Measurements from ENCODE around the gene ZC3H10. TPM values are rescaled to one million over a fixed set of nuclear protein-coding genes. Genes with fewer than 3 reads are reported as not detected.
A peak's percentile ranks its signal among the peaks of the same experiment; 100 is the strongest.
"Not testable (repeated sequence)": the region's sequence is repeated elsewhere in the genome, so short reads cannot be mapped to it uniquely, and the experiment has no call there.

The ZC3H10 gene, protein sequence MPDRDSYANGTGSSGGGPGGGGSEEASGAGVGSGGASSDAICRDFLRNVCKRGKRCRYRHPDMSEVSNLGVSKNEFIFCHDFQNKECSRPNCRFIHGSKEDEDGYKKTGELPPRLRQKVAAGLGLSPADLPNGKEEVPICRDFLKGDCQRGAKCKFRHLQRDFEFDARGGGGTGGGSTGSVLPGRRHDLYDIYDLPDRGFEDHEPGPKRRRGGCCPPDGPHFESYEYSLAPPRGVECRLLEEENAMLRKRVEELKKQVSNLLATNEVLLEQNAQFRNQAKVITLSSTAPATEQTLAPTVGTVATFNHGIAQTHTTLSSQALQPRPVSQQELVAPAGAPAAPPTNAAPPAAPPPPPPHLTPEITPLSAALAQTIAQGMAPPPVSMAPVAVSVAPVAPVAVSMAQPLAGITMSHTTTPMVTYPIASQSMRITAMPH
- polyA plus RNA-seq (2012; ENCODE audit: low read depth, missing spikeins), result 0.90 TPM

DNA sequence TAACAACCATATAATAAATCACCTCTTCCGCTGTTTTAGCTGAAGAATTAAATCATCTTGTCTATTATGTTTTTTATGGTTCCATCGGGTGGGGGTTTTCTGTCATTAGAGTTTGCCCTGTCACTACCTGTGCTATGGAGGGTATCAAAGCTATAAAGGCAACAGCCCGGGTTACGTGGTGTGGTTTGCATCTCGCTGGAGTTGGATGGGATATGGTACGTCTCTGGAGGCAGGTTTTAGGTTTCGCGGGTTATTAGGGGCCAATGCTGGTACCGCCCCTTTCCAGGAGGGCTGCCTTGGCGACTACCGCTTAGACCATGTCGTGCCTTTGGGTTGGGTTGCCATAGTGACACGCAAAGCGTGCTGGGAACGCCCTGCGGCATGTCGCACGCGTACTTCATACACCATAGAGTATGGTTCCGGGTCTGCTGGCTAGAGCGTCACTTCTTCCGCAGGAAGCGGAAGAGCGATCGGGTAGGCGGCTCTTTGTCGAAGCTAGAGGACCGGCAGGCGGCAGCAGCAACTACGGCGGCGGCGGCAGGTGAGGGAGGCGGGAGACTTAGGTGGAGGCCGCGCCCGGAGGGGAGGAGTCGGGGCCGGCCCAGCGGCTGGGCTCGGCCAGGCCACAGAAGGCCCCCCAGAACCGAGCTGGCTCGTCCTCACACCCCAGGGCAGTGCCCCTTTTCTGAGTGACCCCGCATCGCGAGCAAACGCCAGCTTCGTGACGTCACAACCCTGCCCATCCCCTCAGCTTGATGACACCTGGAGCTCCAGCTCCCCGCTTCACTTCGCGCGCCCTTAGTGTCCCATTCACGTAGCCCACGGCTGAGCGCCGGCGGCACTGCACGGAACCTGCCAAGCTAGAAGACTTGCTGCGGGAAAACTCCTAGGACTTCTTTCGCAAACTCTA lies at the start of gene ZC3H10:
ZC3H10 (plus strand) TSS at position 489 of the 910 bp plus-strand sequence. CDS start 2,297 bp downstream, outside the sequence.
- DNase-seq (ENCODE audit: insufficient read length, low spot score), result peak; percentile 88
- FAIRE-seq, result peak; percentile 100
- TF ChIP-seq SPI1 (IDR thresholded peaks at IDR 0.05; ENCODE audit: low read depth, low read length) (peak; percentile 55), POLR2A (IDR thresholded peaks at IDR 0.05; ENCODE audit: low read depth, low read length) (peak; percentile 99), TAF1 (IDR thresholded peaks at IDR 0.05; ENCODE audit: low read depth, low read length) (peak; percentile 28; the same call in 1 of the 2 replicates), POLR2AphosphoS5 (IDR thresholded peaks at IDR 0.05; ENCODE audit: low read depth, low read length) (peak; percentile 100), PAX5 (IDR thresholded peaks at IDR 0.05; ENCODE audit: insufficient read depth, low read length, severe bottlenecking) (no peak), POU2F2 (IDR thresholded peaks at IDR 0.05; ENCODE audit: low read depth, low read length) (peak; percentile 98)

DNA sequence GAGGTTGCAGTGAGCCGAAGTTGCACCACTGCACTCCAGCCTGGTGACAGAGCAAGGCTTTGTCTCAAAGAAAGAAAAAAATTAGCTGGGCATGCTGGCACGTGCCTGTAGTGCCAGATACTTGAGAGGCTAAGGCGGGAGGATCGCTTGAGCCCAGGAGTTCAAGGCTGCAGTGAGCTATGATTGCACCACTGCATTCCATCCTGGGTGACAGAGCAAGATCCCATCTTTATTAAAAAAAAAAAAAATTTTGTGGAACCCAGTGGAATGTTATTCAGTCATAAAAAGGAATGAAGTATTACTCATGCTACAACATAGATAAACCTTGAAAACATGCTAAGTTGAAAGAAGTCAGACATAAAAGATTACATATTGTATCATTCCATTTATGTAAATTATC lies 46.4 kb upstream of the ZC3H10 start:
- TF ChIP-seq POLR2A (IDR thresholded peaks at IDR 0.05; ENCODE audit: low read depth, low read length) (no peak), POU2F2 (IDR thresholded peaks at IDR 0.05; ENCODE audit: low read depth, low read length) (no peak), POLR2AphosphoS5 (IDR thresholded peaks at IDR 0.05; ENCODE audit: low read depth, low read length) (no peak), PAX5 (IDR thresholded peaks at IDR 0.05; ENCODE audit: insufficient read depth, low read length, severe bottlenecking) (no peak), TAF1 (IDR thresholded peaks at IDR 0.05; ENCODE audit: low read depth, low read length) (no peak), SPI1 (IDR thresholded peaks at IDR 0.05; ENCODE audit: low read depth, low read length) (no peak)
- DNase-seq (ENCODE audit: insufficient read length, low spot score) (no peak), FAIRE-seq (no peak)

DNA sequence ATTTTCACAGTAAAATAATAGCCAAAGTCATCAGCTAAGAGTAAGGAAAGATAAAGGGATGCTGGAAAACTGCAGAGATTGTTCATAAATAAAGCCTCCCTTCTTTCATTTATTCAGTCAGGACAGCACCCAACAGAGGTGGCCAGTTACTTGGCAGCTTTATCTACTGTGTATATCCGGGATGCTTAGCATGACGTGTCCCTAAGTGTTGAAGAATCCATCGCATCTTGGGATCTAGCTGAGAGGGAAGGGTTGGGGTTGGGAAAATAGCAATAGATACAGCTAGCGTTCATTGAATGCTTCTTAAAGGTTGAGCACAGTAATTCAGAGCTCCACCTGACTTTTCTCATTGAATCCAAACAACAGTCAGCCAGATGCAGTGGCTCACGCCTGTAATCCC lies 43.7 kb upstream of the ZC3H10 start:
- no peak for TF ChIP-seq POU2F2 (IDR thresholded peaks at IDR 0.05; ENCODE audit: low read depth, low read length)
- no peak for TF ChIP-seq POLR2AphosphoS5 (IDR thresholded peaks at IDR 0.05; ENCODE audit: low read depth, low read length)
- FAIRE-seq (no peak), DNase-seq (ENCODE audit: insufficient read length, low spot score) (no peak)

DNA sequence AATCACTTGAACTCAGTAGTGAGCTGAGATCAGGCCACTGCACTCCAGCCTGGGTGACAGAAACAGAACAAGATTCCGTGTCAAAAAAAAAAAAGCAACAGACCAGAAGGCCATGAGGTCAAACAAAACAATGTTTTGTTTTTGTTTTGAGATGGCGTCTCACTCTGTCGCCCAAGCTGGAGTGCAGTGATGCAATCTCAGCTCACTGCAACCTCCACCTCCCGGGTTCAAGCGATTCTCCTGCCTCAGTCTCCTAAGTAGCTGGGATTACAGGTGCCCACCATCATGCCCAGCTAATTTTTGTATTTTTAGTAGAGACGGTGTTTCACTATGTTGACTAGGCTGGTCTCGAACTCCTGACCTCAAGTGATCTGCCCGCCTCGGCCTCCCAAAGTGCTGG lies 40.1 kb upstream of the ZC3H10 start:
- FAIRE-seq; DNase-seq (ENCODE audit: insufficient read length, low spot score): not testable (repeated sequence)

DNA sequence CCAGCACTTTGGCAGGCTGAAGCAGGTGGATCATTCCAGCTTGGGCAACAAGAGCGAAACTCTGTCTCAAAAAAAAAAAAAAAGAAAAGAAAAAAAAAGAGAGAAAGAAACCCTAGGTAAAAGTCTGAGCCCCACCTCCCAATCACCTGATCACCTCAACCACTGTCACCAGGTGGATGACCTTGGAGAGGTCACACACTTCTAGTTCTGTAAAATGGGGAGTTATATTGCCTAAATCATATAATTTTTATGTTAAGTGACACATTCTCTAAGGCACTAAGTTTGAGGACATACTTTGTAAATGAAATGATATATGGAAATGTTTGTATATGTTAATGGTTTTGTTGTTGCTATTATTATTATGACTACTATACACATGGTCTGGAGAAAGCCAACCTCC lies 39.6 kb upstream of the ZC3H10 start:
- DNase-seq (ENCODE audit: insufficient read length, low spot score) (no peak), FAIRE-seq (no peak)
- TF ChIP-seq TAF1 (IDR thresholded peaks at IDR 0.05; ENCODE audit: low read depth, low read length) (no peak), SPI1 (IDR thresholded peaks at IDR 0.05; ENCODE audit: low read depth, low read length) (no peak), PAX5 (IDR thresholded peaks at IDR 0.05; ENCODE audit: insufficient read depth, low read length, severe bottlenecking) (no peak), POLR2A (IDR thresholded peaks at IDR 0.05; ENCODE audit: low read depth, low read length) (no peak), POLR2AphosphoS5 (IDR thresholded peaks at IDR 0.05; ENCODE audit: low read depth, low read length) (no peak), POU2F2 (IDR thresholded peaks at IDR 0.05; ENCODE audit: low read depth, low read length) (no peak)

DNA sequence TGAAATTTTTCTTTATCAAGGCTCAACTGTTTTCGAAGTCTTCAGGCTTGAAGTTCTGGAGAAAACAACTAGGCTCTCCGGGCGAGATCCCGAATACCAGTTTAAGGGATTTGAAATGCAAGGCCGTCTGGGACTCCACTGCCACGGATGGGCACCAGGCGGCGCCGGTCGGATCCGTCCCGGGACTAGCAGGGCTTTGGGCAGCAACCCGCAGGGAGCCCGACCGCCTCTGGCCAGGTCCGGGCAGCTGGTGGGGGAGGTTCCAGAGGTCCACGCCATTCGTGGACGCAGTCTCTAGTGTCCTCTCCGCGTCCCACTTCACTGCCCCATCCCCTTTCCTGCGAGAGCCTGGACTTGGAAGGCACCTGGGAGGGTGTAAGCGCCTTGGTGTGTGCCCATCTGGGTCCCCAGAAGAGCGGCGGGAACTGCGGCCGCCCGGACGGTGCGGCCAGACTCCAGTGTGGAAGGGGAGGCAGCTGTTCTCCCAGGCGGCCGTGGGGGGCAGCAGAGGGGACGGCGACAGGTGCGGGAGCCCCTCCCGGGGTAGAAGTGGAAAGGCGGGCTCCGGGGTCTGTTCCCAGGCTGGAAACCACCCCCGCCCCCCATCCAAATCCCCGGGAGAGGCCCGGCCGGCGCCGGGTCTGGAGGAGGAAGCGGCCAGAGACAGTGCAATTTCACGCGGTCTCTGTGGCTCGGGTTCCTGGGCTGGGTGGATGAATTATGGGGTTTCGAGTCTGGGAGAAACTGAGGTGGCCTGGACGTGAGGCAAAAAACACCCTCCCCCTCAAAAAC lies 38.9 kb upstream of the ZC3H10 start:
- FAIRE-seq (no peak), DNase-seq (ENCODE audit: insufficient read length, low spot score) (peak; percentile 83)
- no peak for TF ChIP-seq POU2F2 (IDR thresholded peaks at IDR 0.05; ENCODE audit: low read depth, low read length)
- TF ChIP-seq PAX5 (IDR thresholded peaks at IDR 0.05; ENCODE audit: insufficient read depth, low read length, severe bottlenecking), result no peak
- no peak for TF ChIP-seq POLR2A (IDR thresholded peaks at IDR 0.05; ENCODE audit: low read depth, low read length)
- TF ChIP-seq POLR2AphosphoS5 (IDR thresholded peaks at IDR 0.05; ENCODE audit: low read depth, low read length), result no peak
- no peak for TF ChIP-seq TAF1 (IDR thresholded peaks at IDR 0.05; ENCODE audit: low read depth, low read length)
- no peak for TF ChIP-seq SPI1 (IDR thresholded peaks at IDR 0.05; ENCODE audit: low read depth, low read length)

DNA sequence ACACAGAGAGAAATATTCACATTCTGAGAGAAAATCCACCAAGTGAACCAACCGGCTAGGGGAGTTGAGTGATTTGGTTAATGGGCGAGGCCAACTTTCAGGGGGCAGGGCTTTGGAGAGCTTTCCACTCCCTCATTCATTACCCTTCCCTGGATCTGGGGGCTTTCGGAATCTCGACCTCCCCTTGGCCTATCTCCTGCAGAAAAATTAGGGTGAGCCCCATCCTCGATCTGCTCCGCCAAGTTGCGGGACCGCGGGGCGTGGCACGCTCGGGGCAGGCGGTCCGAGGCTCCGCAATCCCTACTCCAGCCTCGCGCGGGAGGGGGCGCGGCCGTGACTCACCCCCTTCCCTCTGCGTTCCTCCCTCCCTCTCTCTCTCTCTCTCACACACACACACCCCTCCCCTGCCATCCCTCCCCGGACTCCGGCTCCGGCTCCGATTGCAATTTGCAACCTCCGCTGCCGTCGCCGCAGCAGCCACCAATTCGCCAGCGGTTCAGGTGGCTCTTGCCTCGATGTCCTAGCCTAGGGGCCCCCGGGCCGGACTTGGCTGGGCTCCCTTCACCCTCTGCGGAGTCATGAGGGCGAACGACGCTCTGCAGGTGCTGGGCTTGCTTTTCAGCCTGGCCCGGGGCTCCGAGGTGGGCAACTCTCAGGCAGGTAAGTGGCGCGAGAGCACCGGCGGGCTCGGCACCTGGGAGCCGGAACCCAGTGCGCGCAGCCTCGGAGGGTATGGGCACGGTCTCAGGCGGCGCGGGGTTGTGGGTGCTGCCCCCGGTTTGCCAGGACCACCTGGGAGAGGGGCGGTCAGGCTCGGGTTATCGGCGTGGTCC lies 38.1 kb upstream of the ZC3H10 start, which contains the start of gene ERBB3:
ERBB3 (plus strand) TSS at position 443 of the 833 bp plus-strand sequence; CDS start at position 579, 136 bp downstream.
- no peak for FAIRE-seq
- TF ChIP-seq PAX5 (IDR thresholded peaks at IDR 0.05; ENCODE audit: insufficient read depth, low read length, severe bottlenecking) (no peak), SPI1 (IDR thresholded peaks at IDR 0.05; ENCODE audit: low read depth, low read length) (no peak), POLR2A (IDR thresholded peaks at IDR 0.05; ENCODE audit: low read depth, low read length) (no peak), POLR2AphosphoS5 (IDR thresholded peaks at IDR 0.05; ENCODE audit: low read depth, low read length) (no peak), TAF1 (IDR thresholded peaks at IDR 0.05; ENCODE audit: low read depth, low read length) (no peak), POU2F2 (IDR thresholded peaks at IDR 0.05; ENCODE audit: low read depth, low read length) (no peak)
- DNase-seq (ENCODE audit: insufficient read length, low spot score), result peak; percentile 61

DNA sequence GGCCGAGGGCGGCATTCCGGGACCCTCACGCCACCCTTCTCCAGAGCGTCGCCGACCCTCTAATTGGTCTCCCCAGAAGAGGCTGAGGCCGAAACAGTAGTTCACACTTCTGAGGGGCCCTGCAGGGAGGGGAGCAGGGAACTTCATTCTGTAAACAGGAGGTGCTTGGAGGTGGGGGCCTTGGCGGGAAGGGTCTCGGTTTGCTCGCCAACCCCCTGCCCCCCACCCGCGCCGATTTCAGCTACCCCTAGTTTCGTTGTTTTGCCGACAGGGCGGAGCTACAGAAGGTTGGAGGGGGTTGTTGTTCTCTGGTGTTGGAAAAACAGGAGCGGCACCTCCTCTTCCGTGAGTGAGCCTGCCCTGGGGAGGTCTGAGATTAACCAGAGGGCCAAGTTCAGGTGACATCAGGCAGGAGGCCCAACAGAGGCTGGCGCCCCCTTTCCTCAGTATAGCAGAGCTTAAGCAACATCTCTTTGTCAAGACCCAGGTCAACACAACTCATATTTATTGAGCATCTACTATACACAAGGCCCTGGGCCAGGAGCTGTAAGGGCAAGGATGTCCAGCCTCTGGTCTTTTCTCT lies 37.4 kb upstream of the ZC3H10 start:
- DNase-seq (ENCODE audit: insufficient read length, low spot score), result no peak
- FAIRE-seq, result no peak
- no peak for TF ChIP-seq POLR2A (IDR thresholded peaks at IDR 0.05; ENCODE audit: low read depth, low read length)
- TF ChIP-seq SPI1 (IDR thresholded peaks at IDR 0.05; ENCODE audit: low read depth, low read length), result no peak
- no peak for TF ChIP-seq PAX5 (IDR thresholded peaks at IDR 0.05; ENCODE audit: insufficient read depth, low read length, severe bottlenecking)
- TF ChIP-seq POU2F2 (IDR thresholded peaks at IDR 0.05; ENCODE audit: low read depth, low read length), result no peak
- no peak for TF ChIP-seq POLR2AphosphoS5 (IDR thresholded peaks at IDR 0.05; ENCODE audit: low read depth, low read length)
- TF ChIP-seq TAF1 (IDR thresholded peaks at IDR 0.05; ENCODE audit: low read depth, low read length), result no peak
